HG03097 (cell line): Measurements from ENCODE around the gene ZNF775.
A peak's percentile ranks its signal among the peaks of the same experiment; 100 is the strongest.

Experiments used
- ATAC-seq: cut with Tn5 transposase; IDR thresholded peaks from one replicate; pipeline ENCODE4 v1.9.1; 2021; ENCODE audit not compliant: unreplicated experiment, low FRiP score

ZNF775 gene

GRCh38 chr7:150410131-150410530 lies 31.0 kb downstream of the ZNF775 start:
- ATAC-seq = no peak

- ATAC-seq = no peak
Observed at GRCh38 chr7:150410680-150411346, 31.7 kb downstream of the ZNF775 start.

- no peak for ATAC-seq
Observed at GRCh38 chr7:150411606-150412005, 32.5 kb downstream of the ZNF775 start.

- ATAC-seq = no peak
Observed at GRCh38 chr7:150412016-150412415, 32.9 kb downstream of the ZNF775 start.

GRCh38 chr7:150412518-150413488 lies 33.7 kb downstream of the ZNF775 start:
- ATAC-seq = no peak

- ATAC-seq = no peak
Observed at GRCh38 chr7:150413640-150414081, 34.5 kb downstream of the ZNF775 start.

GRCh38 chr7:150415161-150416153 lies 36.3 kb downstream of the ZNF775 start:
- no peak for ATAC-seq

GRCh38 chr7:150417239-150417638 lies 38.1 kb downstream of the ZNF775 start:
- ATAC-seq = no peak

- no peak for ATAC-seq
Observed at GRCh38 chr7:150417863-150418262, 38.7 kb downstream of the ZNF775 start.

- ATAC-seq = no peak
Observed at GRCh38 chr7:150420242-150420641, 41.1 kb downstream of the ZNF775 start.

- ATAC-seq = peak; percentile 98
Observed at GRCh38 chr7:150420987-150421674, 42.0 kb downstream of the ZNF775 start.

GRCh38 chr7:150421831-150422230 lies 42.7 kb downstream of the ZNF775 start:
- no peak for ATAC-seq

GRCh38 chr7:150425670-150426069 lies 46.5 kb downstream of the ZNF775 start:
- ATAC-seq = no peak

GRCh38 chr7:150428671-150429451 lies 49.7 kb downstream of the ZNF775 start:
- peak; percentile 45 for ATAC-seq

GRCh38 chr7:150429699-150430098 lies 50.6 kb downstream of the ZNF775 start:
- ATAC-seq = no peak

- ATAC-seq = no peak
Observed at GRCh38 chr7:150430465-150431085, 51.4 kb downstream of the ZNF775 start.

- ATAC-seq = no peak
Observed at GRCh38 chr7:150431839-150432658, 52.9 kb downstream of the ZNF775 start.
